H1 (cell line): ENCODE data around the gene OSGEP. TPM values are rescaled to one million over a fixed set of nuclear protein-coding genes. Genes with fewer than 3 reads are reported as not detected.

Source experiments
- CTCF ChIA-PET: fragments of 300-600 bp; sonication (Branson Sonifier 250); formaldehyde crosslinking; loops from one replicate; lab custom pipeline; 2021; ENCODE audit not compliant: partially characterized antibody; lab: Charles Lee
- POLR2A ChIA-PET: fragments of 300-600 bp; sonication (Branson Sonifier 250); formaldehyde crosslinking; loops from one replicate; lab custom pipeline; 2021; ENCODE audit warnings: inconsistent platforms; ENCODE audit not compliant: partially characterized antibody; lab: Charles Lee
- DNase-seq, 2 experiments: peaks; one replicate each; pipeline versions ENCODE4 v3.0.0 to v3.0.0-alpha.2; 2010 to 2022; ENCODE audit warnings: low spot score in 2 of 2, low read depth in 1 of 2, mixed read lengths in 1 of 2
- FAIRE-seq: peaks from 2 replicates; lab custom pipeline; 2011; peaks lifted over from hg19 to GRCh38; lab: Jason Lieb, UNC
- H2AFZ ChIP-seq: 2 replicates; pipeline ENCODE4 v1.8.1; 2012; ENCODE audit warnings: low read length, inconsistent platforms
- H2AK5ac ChIP-seq: 2 replicates; pipeline ENCODE4 v1.6.1; 2013; ENCODE audit warnings: low read depth, low read length
- H2BK120ac ChIP-seq: replicated peaks from 2 replicates; pipeline ENCODE3; 2013; ENCODE audit warnings: low read depth, low read length, inconsistent platforms
- H2BK12ac ChIP-seq: 2 replicates; pipeline ENCODE4 v1.6.1; 2013; ENCODE audit warnings: low read depth, low read length
- H2BK15ac ChIP-seq: 2 replicates; pipeline ENCODE4 v1.6.1; 2013; ENCODE audit warnings: low read length
- H2BK20ac ChIP-seq: 2 replicates; pipeline ENCODE4 v1.6.1; 2013; ENCODE audit warnings: low read length
- H2BK5ac ChIP-seq: 2 replicates; pipeline ENCODE4 v1.6.1; 2013; ENCODE audit warnings: low read depth, low read length
- H3K14ac ChIP-seq: 2 replicates; pipeline ENCODE4 v1.6.1; 2013; ENCODE audit warnings: inconsistent platforms; ENCODE audit not compliant: insufficient read length
- H3K18ac ChIP-seq: 2 replicates; pipeline ENCODE4 v1.6.1; 2013; ENCODE audit warnings: low read length; ENCODE audit errors: extremely low read depth
- H3K23ac ChIP-seq: 2 replicates; pipeline ENCODE4 v1.6.1; 2013; ENCODE audit warnings: inconsistent platforms; ENCODE audit not compliant: insufficient read length
- H3K23me2 ChIP-seq: 2 replicates; pipeline ENCODE4 v1.6.1; 2013; ENCODE audit warnings: low read depth, low read length
- H3K27ac ChIP-seq: 2 replicates; pipeline ENCODE4 v1.6.1; 2011; ENCODE audit warnings: low read depth, low read length, inconsistent platforms
- H3K27me3 ChIP-seq, 4 experiments: replicated peaks in 1 of 4; 1 replicate in 1 of 4; 2 replicates in 3 of 4; pipeline versions ENCODE4 v1.6.1 to v1.8.1; 2011 to 2013; ENCODE audit warnings: low read length in 3 of 4, mild to moderate bottlenecking in 3 of 4, inconsistent platforms in 2 of 4, mixed read lengths in 2 of 4, moderate library complexity in 1 of 4; ENCODE audit not compliant: control insufficient read depth in 3 of 4, insufficient read depth in 3 of 4; ENCODE audit errors: extremely low read depth in 1 of 4
- H3K36me3 ChIP-seq, 4 experiments: 2 replicates each; pipeline versions ENCODE4 v1.6.1 to v1.8.1; 2011 to 2013; ENCODE audit warnings: mild to moderate bottlenecking in 4 of 4, low read length in 3 of 4, moderate library complexity in 2 of 4, control low read depth in 1 of 4, inconsistent platforms in 1 of 4; ENCODE audit not compliant: insufficient read depth in 4 of 4, control insufficient read depth in 2 of 4
- H3K4ac ChIP-seq: replicated peaks from 2 replicates; pipeline ENCODE3; 2013; ENCODE audit warnings: low read length, low read depth, mixed read lengths, inconsistent platforms; ENCODE audit not compliant: insufficient read length
- H3K4me1 ChIP-seq, 4 experiments: replicated peaks in 1 of 4; 1 replicate in 1 of 4; 2 replicates in 3 of 4; pipeline versions ENCODE4 v1.6.1 to v1.8.1; 2011 to 2013; ENCODE audit warnings: low read length in 3 of 4, inconsistent platforms in 2 of 4, mixed read lengths in 1 of 4; ENCODE audit not compliant: insufficient read depth in 4 of 4, control insufficient read depth in 3 of 4
- H3K4me2 ChIP-seq, 2 experiments: 2 replicates each; pipeline versions ENCODE4 v1.6.1 to v1.8.1; 2011 to 2013; ENCODE audit warnings: low read depth in 2 of 2, low read length in 2 of 2, control low read depth in 1 of 2, inconsistent platforms in 1 of 2, mild to moderate bottlenecking in 1 of 2; ENCODE audit not compliant: insufficient read depth in 1 of 2
- H3K4me3 ChIP-seq, 4 experiments: fragments of 200-600, 300-600 bp in 1 of 4; sonication (generic), shearing (Covaris generic), sonication (Bioruptor Twin) in 1 of 4; 2 replicates each; pipeline versions ENCODE4 v1.5.1 to v1.8.1; 2011 to 2016; ENCODE audit warnings: low read length in 4 of 4, low read depth in 3 of 4, control low read depth in 2 of 4, inconsistent platforms in 2 of 4, mild to moderate bottlenecking in 2 of 4, mixed read lengths in 1 of 4, moderate library complexity in 1 of 4; ENCODE audit not compliant: insufficient read depth in 2 of 4; ENCODE audit errors: extremely low read depth in 1 of 4
- H3K56ac ChIP-seq: replicated peaks from 2 replicates; pipeline ENCODE3; 2013; ENCODE audit warnings: low read depth, mild to moderate bottlenecking, mixed read lengths, low read length, inconsistent platforms; ENCODE audit not compliant: insufficient read length
- H3K79me1 ChIP-seq: 2 replicates; pipeline ENCODE4 v1.6.1; 2013; ENCODE audit warnings: low read depth, low read length, control low read depth
- H3K79me2 ChIP-seq, 2 experiments: 2 replicates each; pipeline versions ENCODE4 v1.6.1 to v1.8.1; 2012 to 2013; ENCODE audit warnings: low read length in 2 of 2, mild to moderate bottlenecking in 2 of 2, inconsistent platforms in 1 of 2; ENCODE audit not compliant: insufficient read depth in 2 of 2, control insufficient read depth in 1 of 2
- H3K9ac ChIP-seq, 4 experiments: replicated peaks in 1 of 4; 1 replicate in 1 of 4; 2 replicates in 3 of 4; pipeline versions ENCODE4 v1.6.1 to v1.8.1; 2011 to 2013; ENCODE audit warnings: low read depth in 3 of 4, low read length in 3 of 4, control low read depth in 2 of 4, mild to moderate bottlenecking in 2 of 4, moderate library complexity in 2 of 4, inconsistent platforms in 1 of 4; ENCODE audit errors: extremely low read depth in 1 of 4
- H3K9me3 ChIP-seq, 2 experiments: 2 replicates each; pipeline versions ENCODE4 v1.6.1 to v1.8.1; 2012 to 2013; ENCODE audit warnings: mild to moderate bottlenecking in 2 of 2, moderate library complexity in 2 of 2, control low read depth in 1 of 2, inconsistent platforms in 1 of 2, low read depth in 1 of 2, low read length in 1 of 2, mixed read lengths in 1 of 2; ENCODE audit not compliant: insufficient read depth in 2 of 2
- H4K20me1 ChIP-seq, 2 experiments: replicated peaks in 1 of 2; 2 replicates each; pipeline versions ENCODE3 to v1.8.1; 2011 to 2013; ENCODE audit warnings: inconsistent platforms in 2 of 2, low read length in 2 of 2, mild to moderate bottlenecking in 1 of 2; ENCODE audit not compliant: insufficient read depth in 2 of 2, control insufficient read depth in 1 of 2
- H4K5ac ChIP-seq: 2 replicates; pipeline ENCODE4 v1.6.1; 2013; ENCODE audit warnings: low read length, low read depth, mixed read lengths, inconsistent platforms; ENCODE audit not compliant: insufficient read length
- H4K8ac ChIP-seq: 2 replicates; pipeline ENCODE4 v1.8.0; 2013; ENCODE audit warnings: mild to moderate bottlenecking, moderate library complexity, low read length, inconsistent platforms; ENCODE audit not compliant: insufficient read depth; ENCODE audit errors: extremely low read depth
- H4K91ac ChIP-seq: replicated peaks from 2 replicates; pipeline ENCODE3; 2013; ENCODE audit warnings: low read length, mixed read lengths, inconsistent platforms; ENCODE audit not compliant: insufficient read length
- CBX5 ChIP-seq: fragments of 300-800, 300-1000 bp; sonication (generic); IDR thresholded peaks from 2 replicates; pipeline ENCODE4 v1.7.1; 2016; ENCODE audit warnings: antibody characterized with exemption, low read length, low read depth
- CEBPB ChIP-seq: IDR thresholded peaks from 2 replicates; pipeline ENCODE4 v1.6.1; 2012; ENCODE audit warnings: low read depth, low read length
- MAX ChIP-seq: IDR thresholded peaks from 2 replicates; pipeline ENCODE4 v1.6.1; 2012; ENCODE audit warnings: inconsistent platforms
- RFX5 ChIP-seq: IDR thresholded peaks from 2 replicates; pipeline ENCODE4 v1.6.1; 2011; ENCODE audit warnings: low read depth, low read length, improper control_type of control experiment, borderline replicate concordance
- SIN3A ChIP-seq, 2 experiments: IDR thresholded peaks in 1 of 2; conservative IDR thresholded peaks in 1 of 2; 2 replicates each; pipeline ENCODE4 v1.6.1; 2011 to 2012; ENCODE audit warnings: low read length in 2 of 2, improper control_type of control experiment in 1 of 2, low read depth in 1 of 2, mild to moderate bottlenecking in 1 of 2
- USF2 ChIP-seq: IDR thresholded peaks from 2 replicates; pipeline ENCODE4 v1.6.1; 2011; ENCODE audit warnings: low read length, improper control_type of control experiment
- WGBS, 2 experiments: shearing (Covaris generic) in 1 of 2; methylation state at CpG; one replicate each; pipeline versions ENCODE4 v1.1.6 to v1.1.7; 2013 to 2015; ENCODE audit warnings: low lambda C conversion rate in 2 of 2, mixed read lengths in 2 of 2, inconsistent platforms in 1 of 2, low coverage in 1 of 2, missing lambda C conversion rate in 1 of 2; ENCODE audit not compliant: insufficient replicate concordance in 2 of 2, insufficient coverage in 1 of 2, insufficient read length in 1 of 2; ENCODE audit errors: extremely low coverage in 1 of 2, missing lambda C conversion rate in 1 of 2; 5-methylcytosine and 5-hydroxymethylcytosine counted together
- polyA plus RNA-seq, 7 experiments: library from polyadenylated mRNA; depleted of rRNA in 3 of 7; stranded (reverse) in 5 of 7; unstranded in 2 of 7; fragments of >200 nt in 5 of 7; fragments of 200-250 nt in 2 of 7; gene quantifications; 1 replicate in 5 of 7; 2 replicates in 1 of 7; 4 replicates in 1 of 7; pipeline versions ENCODE4 v1.2.1 to v1.2.3, GENCODE V29; 2011 to 2013; ENCODE audit warnings: missing spikeins in 2 of 7, mixed read lengths in 2 of 7
- total RNA-seq: library from RNA; stranded (reverse); fragmentation: NEBNext Ultra II Directional; extraction: Animal tissue kit (Norgen Biotek cat#: 25700); gene quantifications from 2 replicates; pipeline ENCODE4 v1.2.1, GENCODE V29; 2021

Gene OSGEP
- total and polyA plus RNA-seq, 2 of the 8 experiments (the other 6 are each of a cell fraction or from before 2014, with no cell fraction given) = 34.4 to 78.6 TPM

GRCh38 chr14:20469890-20470602 is 15.4 kb upstream of the OSGEP start:
- H3K9me3 ChIP-seq = no peaks in the 10 kb centered on the region
- no peak for FAIRE-seq
- TF ChIP-seq MAX (peak; percentile 42; the same call in 1 of the 2 replicates), USF2 (no peak), CEBPB (peak; percentile 99), CBX5 (no peak), SIN3A (conservative IDR thresholded peaks at IDR 0.05 in 1 of 2, IDR thresholded peaks at IDR 0.05 in 1 of 2; ENCODE audit: low read depth in 1 of 2, low read length in 2 of 2) (0 out of 4 replicates have a peak, but pooled peaks have one; percentile 6 to 13), RFX5 (no peak)

More at GRCh38 chr14:20469890-20470602, 15.4 kb upstream of the OSGEP start:
- H2BK5ac ChIP-seq = peak overlapping the region; percentile 86
- peaks cover 12% of the 10 kb centered on the region; the same call in 1 of the 2 replicates for H3K79me1 ChIP-seq
- H3K4me3 ChIP-seq = peak overlapping the region; percentile 85 to 97 (median 90)
- H3K79me2 ChIP-seq = peaks cover 14 to 36% of the 10 kb centered on the region in 2 experiments; a peak in 3 of 4 replicates
- H3K27me3 ChIP-seq = no peaks in the 10 kb centered on the region
- H4K91ac ChIP-seq = peak overlapping the region; percentile 86
- H3K27ac ChIP-seq = peak overlapping the region; percentile 63
- H3K23ac ChIP-seq = no peak overlapping the region
- no peak overlapping the region for H2BK20ac ChIP-seq
- CTCF ChIA-PET = interaction anchor here (1.2 to 1.7 kb wide), 3 partner anchors 54 to 144 kb away, joined by 3 to 10 read pairs (median 4); no protein-coding TSS in a partner anchor
- peak overlapping the region; percentile 93 for H2BK12ac ChIP-seq
- 4% methylated on average over 10 of the region's 12 CpGs; no CpG with 5 or more reads in 1 of the 2 experiments for WGBS, 2 experiments
- H2BK120ac ChIP-seq = peak overlapping the region; percentile 59
- H2BK15ac ChIP-seq = 0 out of 2 replicates have a peak overlapping the region, but pooled peaks have one; percentile 76
- H3K4ac ChIP-seq = peak overlapping the region; percentile 32
- H3K36me3 ChIP-seq = peaks cover 15 to 27% (median 25%) of the 10 kb centered on the region in 4 experiments; a peak in 7 of 8 replicates
- peak overlapping the region; percentile 56 for H3K56ac ChIP-seq
- peaks cover 0 to 5% (median 2%) of the 10 kb centered on the region in 4 experiments; a peak in 3 of 7 replicates for H3K4me1 ChIP-seq
- H4K5ac ChIP-seq = no peak overlapping the region
- H3K23me2 ChIP-seq = peaks cover 10% of the 10 kb centered on the region
- H3K9ac ChIP-seq = peak overlapping the region; percentile 78 to 95 (median 92)
- H4K8ac ChIP-seq = no peak overlapping the region
- DNase-seq = peak in 1 of 2 experiments; percentile 64
- H2AK5ac ChIP-seq = no peak overlapping the region; the same call in 1 of the 2 replicates
- H3K14ac ChIP-seq = peak overlapping the region; percentile 24
- peak overlapping the region; percentile 92 to 100 for H3K4me2 ChIP-seq
- POLR2A ChIA-PET = interaction anchor here (0.6 to 6.7 kb wide), 52 partner anchors 8 to 627 kb away, joined by 3 to 88 read pairs (median 4); partner anchors contain the start of genes APEX1, CCNB1IP1, KLHL33 and OSGEP
- H2AFZ ChIP-seq = peak overlapping the region; percentile 52
- peaks cover 4 to 9% of the 10 kb centered on the region in 2 experiments for H4K20me1 ChIP-seq
- H3K18ac ChIP-seq = peak overlapping the region; percentile 85
